HUES6 (cell line): ENCODE measurements around the gene RAPGEF3.
A peak's percentile ranks its signal among the peaks of the same experiment; 100 is the strongest.

Experiments used
- H3K27ac ChIP-seq: 2 replicates; pipeline ENCODE4 v1.7.0; 2013; ENCODE audit warnings: low read depth, mild to moderate bottlenecking, low read length, inconsistent platforms
- H3K27me3 ChIP-seq: 2 replicates; pipeline ENCODE4 v1.6.1; 2013; ENCODE audit warnings: low read length; ENCODE audit not compliant: control insufficient read depth, insufficient read depth
- H3K36me3 ChIP-seq: 2 replicates; pipeline ENCODE4 v1.6.1; 2013; ENCODE audit warnings: low read length; ENCODE audit not compliant: control insufficient read depth, insufficient read depth
- H3K4me1 ChIP-seq: 2 replicates; pipeline ENCODE4 v1.6.1; 2013; ENCODE audit warnings: low read length; ENCODE audit not compliant: control insufficient read depth, insufficient read depth
- H3K4me3 ChIP-seq: 2 replicates; pipeline ENCODE4 v1.5.1; 2013; ENCODE audit warnings: low read depth, low read length
- H3K9ac ChIP-seq: one replicate; pipeline ENCODE4 v1.6.1; 2013; ENCODE audit warnings: mild to moderate bottlenecking, low read length
- H3K9me3 ChIP-seq: 2 replicates; pipeline ENCODE4 v1.6.1; 2013; ENCODE audit warnings: low read depth, low read length; ENCODE audit not compliant: control insufficient read depth, insufficient read depth

The RAPGEF3 gene

GRCh38 chr12:47753021-47754001 lies 5.4 kb downstream of the RAPGEF3 start:
- Histone ChIP-seq H3K27me3 (no peaks in the 10 kb centered on the region), H3K4me3 (0 out of 2 replicates have a peak overlapping the region, but pooled peaks have one; percentile 7), H3K4me1 (peaks cover 54% of the 10 kb centered on the region), H3K36me3 (no peaks in the 10 kb centered on the region; the same call in 1 of the 2 replicates), H3K27ac (peak overlapping the region; percentile 78), H3K9me3 (no peaks in the 10 kb centered on the region), H3K9ac (no peak overlapping the region)

DNA sequence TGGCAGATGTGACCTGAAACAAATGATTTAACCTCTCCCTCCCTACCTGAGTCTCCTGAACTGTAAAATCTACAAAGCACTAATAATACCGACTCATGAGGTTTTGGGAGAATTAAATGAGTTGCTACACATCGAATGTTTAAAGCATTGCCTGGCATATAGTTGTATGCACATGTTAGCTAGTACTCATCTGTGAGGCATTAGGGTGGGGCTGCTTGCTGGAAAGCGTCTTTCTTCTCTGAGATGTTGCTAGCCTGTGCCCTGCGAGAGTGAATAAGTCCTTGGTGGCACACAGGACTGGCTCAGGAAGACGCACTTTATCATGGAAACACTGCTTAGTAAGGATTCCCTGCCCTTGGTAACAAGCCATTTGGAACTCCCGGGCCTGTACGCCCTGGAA lies 6.1 kb downstream of the RAPGEF3 start:
- Histone ChIP-seq H3K9me3 (no peaks in the 10 kb centered on the region), H3K9ac (no peak overlapping the region), H3K36me3 (no peaks in the 10 kb centered on the region; the same call in 1 of the 2 replicates), H3K27ac (no peak overlapping the region), H3K4me1 (peaks cover 46% of the 10 kb centered on the region), H3K27me3 (no peaks in the 10 kb centered on the region), H3K4me3 (no peak overlapping the region)

GRCh38 chr12:47752121-47752520 lies 6.6 kb downstream of the RAPGEF3 start:
- no peaks in the 10 kb centered on the region; the same call in 1 of the 2 replicates for H3K36me3 ChIP-seq
- H3K27me3 ChIP-seq = no peaks in the 10 kb centered on the region
- H3K9ac ChIP-seq = no peak overlapping the region
- H3K4me3 ChIP-seq = no peak overlapping the region
- H3K4me1 ChIP-seq = peaks cover 42% of the 10 kb centered on the region
- no peaks in the 10 kb centered on the region for H3K9me3 ChIP-seq
- H3K27ac ChIP-seq = no peak overlapping the region

- Histone ChIP-seq H3K36me3 (no peaks in the 10 kb centered on the region; the same call in 1 of the 2 replicates), H3K9me3 (no peaks in the 10 kb centered on the region), H3K9ac (no peak overlapping the region), H3K27me3 (no peaks in the 10 kb centered on the region), H3K4me1 (peaks cover 40% of the 10 kb centered on the region), H3K27ac (no peak overlapping the region), H3K4me3 (no peak overlapping the region)
Observed at GRCh38 chr12:47751561-47751960, 7.1 kb downstream of the RAPGEF3 start.

- no peak overlapping the region for H3K4me3 ChIP-seq
- H3K9ac ChIP-seq = no peak overlapping the region
- H3K36me3 ChIP-seq = no peaks in the 10 kb centered on the region; the same call in 1 of the 2 replicates
- peaks cover 34% of the 10 kb centered on the region for H3K4me1 ChIP-seq
- no peaks in the 10 kb centered on the region for H3K9me3 ChIP-seq
- no peak overlapping the region for H3K27ac ChIP-seq
- no peaks in the 10 kb centered on the region for H3K27me3 ChIP-seq
Observed at GRCh38 chr12:47750916-47751470, 7.7 kb downstream of the RAPGEF3 start.

GRCh38 chr12:47750229-47750798 lies 8.4 kb downstream of the RAPGEF3 start:
- H3K36me3 ChIP-seq = no peaks in the 10 kb centered on the region; the same call in 1 of the 2 replicates
- H3K27ac ChIP-seq = no peak overlapping the region
- peaks cover 29% of the 10 kb centered on the region for H3K4me1 ChIP-seq
- H3K9me3 ChIP-seq = no peaks in the 10 kb centered on the region
- no peak overlapping the region for H3K4me3 ChIP-seq
- no peaks in the 10 kb centered on the region for H3K27me3 ChIP-seq
- no peak overlapping the region for H3K9ac ChIP-seq

DNA sequence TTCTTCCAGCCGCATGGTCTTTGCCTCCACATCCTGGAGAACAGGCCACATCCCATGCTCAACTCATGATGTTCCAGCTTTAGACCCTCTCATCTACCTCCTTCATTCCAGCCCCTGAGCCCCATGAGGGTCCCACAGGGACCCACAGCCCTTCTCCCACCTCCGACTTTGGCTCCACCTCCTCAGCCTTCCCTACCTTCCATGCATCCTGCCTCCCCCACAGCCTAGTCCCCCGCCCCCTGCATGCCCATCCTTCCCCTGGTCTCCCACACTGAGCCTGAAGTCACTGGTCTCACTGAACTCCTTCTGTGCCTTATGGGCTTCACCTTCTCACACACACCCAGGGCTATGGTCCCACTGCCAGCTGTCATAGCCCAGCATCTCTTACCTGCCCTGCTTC lies 9.8 kb downstream of the RAPGEF3 start:
- no peak overlapping the region for H3K9ac ChIP-seq
- H3K4me3 ChIP-seq = no peak overlapping the region
- H3K27me3 ChIP-seq = no peaks in the 10 kb centered on the region
- H3K4me1 ChIP-seq = peaks cover 22% of the 10 kb centered on the region
- no peak overlapping the region for H3K27ac ChIP-seq
- H3K36me3 ChIP-seq = no peaks in the 10 kb centered on the region; the same call in 1 of the 2 replicates
- no peaks in the 10 kb centered on the region for H3K9me3 ChIP-seq

GRCh38 chr12:47748507-47748828 lies 10.2 kb downstream of the RAPGEF3 start:
- Histone ChIP-seq H3K36me3 (no peaks in the 10 kb centered on the region; the same call in 1 of the 2 replicates), H3K9ac (no peak overlapping the region), H3K4me3 (no peak overlapping the region), H3K27me3 (no peaks in the 10 kb centered on the region), H3K9me3 (no peaks in the 10 kb centered on the region), H3K27ac (no peak overlapping the region), H3K4me1 (peaks cover 17% of the 10 kb centered on the region)

DNA sequence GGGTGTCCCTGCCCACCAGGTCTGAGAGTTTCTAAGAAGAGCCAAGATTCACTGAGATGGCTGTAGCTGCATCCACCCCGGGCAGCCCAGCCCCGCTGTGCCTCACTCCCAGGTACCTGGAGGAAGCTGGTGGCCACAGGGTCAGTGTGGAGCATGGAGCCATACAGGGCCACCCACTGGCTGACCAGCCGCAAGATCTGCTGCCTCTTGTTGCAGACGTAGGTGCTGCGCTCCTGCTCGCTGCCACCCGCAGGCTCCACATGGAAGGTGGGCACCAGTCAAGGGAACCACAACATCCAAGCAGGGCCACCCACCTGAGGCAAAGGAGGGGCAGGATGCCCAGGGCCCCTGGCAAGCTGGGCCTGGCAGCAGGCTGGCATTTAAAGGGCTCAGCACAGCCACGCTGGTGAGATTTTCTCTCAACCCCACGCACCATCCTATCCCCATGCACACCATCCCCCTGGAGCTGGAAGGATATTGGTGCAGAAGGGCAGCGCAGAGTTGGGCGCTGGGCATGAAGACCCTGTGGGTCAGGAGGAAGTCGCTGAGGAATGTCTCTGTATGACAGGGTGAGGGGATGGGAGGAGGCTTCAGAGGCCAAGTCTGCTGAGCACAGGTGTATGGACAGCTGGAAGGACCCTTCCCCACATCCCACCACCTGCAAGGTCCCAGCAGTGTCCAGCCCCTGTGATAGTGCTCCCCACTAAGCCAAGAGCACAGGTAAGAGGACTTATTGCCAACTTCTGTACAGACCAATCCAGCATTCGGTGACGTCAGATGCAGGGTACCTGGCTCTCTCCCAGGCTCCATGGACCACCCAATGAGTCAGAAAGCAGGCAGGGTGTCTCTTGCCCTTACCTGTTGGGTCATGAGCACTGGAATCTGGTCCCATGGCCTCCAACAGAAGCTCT lies 10.8 kb downstream of the RAPGEF3 start:
- Histone ChIP-seq H3K27ac (no peak overlapping the region), H3K4me3 (no peak overlapping the region), H3K36me3 (no peaks in the 10 kb centered on the region; the same call in 1 of the 2 replicates), H3K27me3 (no peaks in the 10 kb centered on the region), H3K4me1 (peaks cover 11% of the 10 kb centered on the region; the same call in 1 of the 2 replicates), H3K9ac (no peak overlapping the region), H3K9me3 (no peaks in the 10 kb centered on the region)

DNA sequence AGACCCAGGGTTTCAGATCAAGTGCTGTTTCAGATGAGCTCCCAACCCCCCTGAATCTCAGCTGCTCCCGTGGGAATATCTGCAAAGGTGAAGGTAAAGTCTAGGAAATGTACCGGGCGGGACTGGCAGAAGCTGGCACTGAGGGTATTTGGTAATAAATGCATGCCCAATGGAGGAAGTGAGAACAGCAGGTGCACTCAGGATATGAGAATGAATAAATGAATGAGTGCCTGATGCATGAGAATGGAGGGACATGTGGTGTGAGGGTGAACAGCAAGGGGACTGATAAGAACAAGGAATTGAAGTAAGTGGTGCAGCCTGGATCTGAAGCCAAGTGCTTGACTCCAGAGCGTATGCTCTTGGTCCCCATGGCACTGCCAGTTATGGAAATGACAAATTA lies 11.6 kb downstream of the RAPGEF3 start:
- no peaks in the 10 kb centered on the region; the same call in 1 of the 2 replicates for H3K36me3 ChIP-seq
- no peak overlapping the region for H3K4me3 ChIP-seq
- H3K9ac ChIP-seq = no peak overlapping the region
- H3K27ac ChIP-seq = no peak overlapping the region
- 0 out of 2 replicates have a peak, but pooled peaks cover 5% of the 10 kb centered on the region for H3K4me1 ChIP-seq
- no peaks in the 10 kb centered on the region for H3K9me3 ChIP-seq
- H3K27me3 ChIP-seq = no peaks in the 10 kb centered on the region
